Heart left ventricle (tissue), 16 donors: ENCODE measurements around the gene CRMP1. TPM values are rescaled to one million over a fixed set of nuclear protein-coding genes. Genes with fewer than 3 reads are reported as not detected.

Source experiments
- ATAC-seq, 4 donors: fragments of 200-7000 bp; cut with Tn5 transposase; one replicate each; pipeline ENCODE4 v1.9.1; 2020 to 2022; ENCODE audit warnings: moderate library complexity in 4 of 4, mild to moderate bottlenecking in 3 of 4, moderate number of reproducible peaks in 1 of 4
- DNase-seq, 5 donors: peaks; one replicate each; pipeline ENCODE4 v3.0.0-alpha.2; 2020
- H3K27ac ChIP-seq, 12 donors: fragments of 200-600 bp; sonication (generic) in 4 of 12; one replicate each; pipeline versions ENCODE4 v1.5.0 to v1.8.0; 2016 to 2022; ENCODE audit warnings: mild to moderate bottlenecking in 2 of 12
- H3K27me3 ChIP-seq, 9 donors: fragments of 200-600 bp; sonication (generic) in 2 of 9; one replicate each; pipeline versions ENCODE4 v1.5.1 to v1.8.0; 2016 to 2022; ENCODE audit warnings: mild to moderate bottlenecking in 3 of 9
- H3K36me3 ChIP-seq, 9 donors: fragments of 200-600 bp; sonication (generic) in 2 of 9; one replicate each; pipeline versions ENCODE4 v1.5.0 to v1.8.0; 2018 to 2022; ENCODE audit warnings: mild to moderate bottlenecking in 2 of 9
- H3K4me1 ChIP-seq, 12 donors: fragments of 200-600 bp; sonication (generic) in 4 of 12; one replicate each; pipeline versions ENCODE4 v1.5.0 to v1.8.0; 2016 to 2022; ENCODE audit warnings: mild to moderate bottlenecking in 3 of 12
- H3K4me3 ChIP-seq, 12 donors: fragments of 200-600 bp; sonication (generic) in 4 of 12; one replicate each; pipeline versions ENCODE4 v1.5.0 to v1.8.0; 2017 to 2022; ENCODE audit warnings: mild to moderate bottlenecking in 9 of 12, moderate library complexity in 4 of 12
- H3K9me3 ChIP-seq, 12 donors: fragments of 200-600 bp; sonication (generic) in 4 of 12; one replicate each; pipeline versions ENCODE4 v1.5.0 to v1.8.0; 2016 to 2022; ENCODE audit warnings: mild to moderate bottlenecking in 1 of 12
- POLR2A ChIP-seq, 2 donors: fragments of 450-650 bp; IDR thresholded peaks; one replicate each; pipeline ENCODE4 v1.6.1; 2017; ENCODE audit warnings: antibody characterized with exemption in 2 of 2, mild to moderate bottlenecking in 2 of 2, moderate library complexity in 2 of 2
- WGBS, 4 donors: extraction: QIAGEN DNeasy Blood & Tissue Kit in 2 of 4; methylation state at CpG; one replicate each; pipeline versions ENCODE4 v1.1.5 to v1.1.7; 2013 to 2018; 5-methylcytosine and 5-hydroxymethylcytosine counted together
- intact Hi-C, 10 donors: fragments of 100-400 bp; cut with DNase I; formaldehyde crosslinking; loops; one replicate each; pipeline versions ENCODE4 v1.11.1 to v1.14.2; 2022
- polyA plus RNA-seq, 2 donors: library from polyadenylated mRNA; stranded (reverse); fragments of 200-250 nt; gene quantifications; one replicate each; pipeline ENCODE4 v1.2.3, GENCODE V29; 2013
- total RNA-seq, 9 donors: library from RNA; depleted of rRNA in 2 of 9; stranded (reverse); fragments of >200 nt in 2 of 9; fragmentation: NEBNext Ultra II Directional in 3 of 9; extraction: Animal tissue kit (Norgen Biotek cat#: 25700) in 3 of 9; gene quantifications; one replicate each; pipeline versions ENCODE4 v1.1.0 to v1.2.4, GENCODE V29; 2016 to 2023
- TF ChIP-seq, protein P1 (sequence below), 12 donors: fragments of 200-600 bp; sonication (generic) in 4 of 12; IDR thresholded peaks; one replicate each; pipeline versions ENCODE4 v1.5.0 to v1.8.0; 2018 to 2022; ENCODE audit warnings: antibody characterized with exemption in 12 of 12, mild to moderate bottlenecking in 5 of 12
- donor health status: ischemic (EF 13 %, LVEDD 7.1; RV severe dilation, severe dysfunction).
- donor health status: healthy with polysubstance abuse.
- donor health status: DM: no; HTN: yes; CAD: no.
- donor health status: DM: no; HTN: no; CAD: no.
- donor health status: ischemic (EF 25% LVEDD 6.9; RV normal size, moderate dysfunction).
- donor health status: ischemic (EF 25% LVEDD 5.7; RV mildly dilated, moderate dysfunction).
- donor health status: healthy.
- donor health status: DM: yes; HTN: yes; CAD: no.
- donor health status: ischemic (EF 35%, LVEDD 5.7; RV mildly dilated, moderate dysfunction).
- donor health status: nonischemic (EF 11% LVEDD 7.7; RV severe dilation, severe dysfunction).
- donor health status: DM: yes; HTN: yes; CAD: no.
- donor health status: PGD.
- donor health status: ischemic (EF 29% LVEDD 5.4; RV normal size, mild dysfunction).
- donor health status: nonischemic (EF 23%, LVEDD 6.1; RV moderate dilation, normal function).

Gene CRMP1
- total and polyA plus RNA-seq, 11 donors = 0.34 to 2.4 (median 0.93) TPM

DNA sequence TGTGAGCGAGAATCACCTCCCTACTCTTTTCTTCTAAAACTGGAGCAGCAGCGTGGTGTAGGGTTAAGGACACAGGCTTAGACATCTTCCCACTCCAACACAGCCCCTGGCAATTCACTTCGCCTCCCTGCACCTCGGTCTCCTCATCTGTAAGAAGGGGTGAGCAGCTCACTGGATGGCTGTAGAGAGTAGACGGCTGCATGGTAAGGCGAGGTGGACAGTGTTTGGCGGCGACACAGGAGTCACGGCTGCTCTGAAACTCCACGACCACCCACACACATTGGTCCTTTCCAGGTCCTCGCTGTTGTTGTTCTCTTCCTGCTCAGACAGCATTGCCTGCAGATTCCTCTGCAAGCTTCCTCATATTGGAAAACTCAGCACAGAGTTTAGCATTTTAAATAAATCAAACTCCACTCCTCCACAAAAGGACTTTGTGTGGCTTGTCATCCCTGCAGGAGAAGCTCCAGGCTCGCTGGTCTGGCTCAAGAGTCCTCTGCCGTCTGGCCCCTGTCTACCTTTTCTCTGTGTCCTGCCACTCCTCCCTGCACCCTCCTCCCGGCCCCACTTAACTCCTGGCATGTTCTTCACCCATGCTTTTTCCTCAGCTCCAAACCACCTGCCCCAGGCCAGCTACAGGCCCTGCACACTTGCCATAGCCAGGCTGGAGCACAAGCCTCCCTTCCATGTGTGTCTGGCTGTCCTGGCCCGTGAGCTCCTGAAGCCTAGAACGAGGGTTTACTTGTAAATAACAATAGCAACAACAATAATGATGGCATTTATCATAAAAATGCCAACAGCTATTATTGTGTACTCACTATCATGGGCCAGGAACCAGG, 41.3 kb upstream of the CRMP1 start:
- DNase-seq (no peak), ATAC-seq (no peak)
- intact Hi-C loops = no loop called here
- H3K27ac ChIP-seq = no peak overlapping the region
- H3K27me3 ChIP-seq = peaks cover 0 to 59% (median 15%) of the 10 kb centered on the region in 9 donors
- H3K4me3 ChIP-seq = no peak overlapping the region
- TF ChIP-seq POLR2A (IDR thresholded peaks at IDR 0.05) = no peak
- TF ChIP-seq, protein P1, sequence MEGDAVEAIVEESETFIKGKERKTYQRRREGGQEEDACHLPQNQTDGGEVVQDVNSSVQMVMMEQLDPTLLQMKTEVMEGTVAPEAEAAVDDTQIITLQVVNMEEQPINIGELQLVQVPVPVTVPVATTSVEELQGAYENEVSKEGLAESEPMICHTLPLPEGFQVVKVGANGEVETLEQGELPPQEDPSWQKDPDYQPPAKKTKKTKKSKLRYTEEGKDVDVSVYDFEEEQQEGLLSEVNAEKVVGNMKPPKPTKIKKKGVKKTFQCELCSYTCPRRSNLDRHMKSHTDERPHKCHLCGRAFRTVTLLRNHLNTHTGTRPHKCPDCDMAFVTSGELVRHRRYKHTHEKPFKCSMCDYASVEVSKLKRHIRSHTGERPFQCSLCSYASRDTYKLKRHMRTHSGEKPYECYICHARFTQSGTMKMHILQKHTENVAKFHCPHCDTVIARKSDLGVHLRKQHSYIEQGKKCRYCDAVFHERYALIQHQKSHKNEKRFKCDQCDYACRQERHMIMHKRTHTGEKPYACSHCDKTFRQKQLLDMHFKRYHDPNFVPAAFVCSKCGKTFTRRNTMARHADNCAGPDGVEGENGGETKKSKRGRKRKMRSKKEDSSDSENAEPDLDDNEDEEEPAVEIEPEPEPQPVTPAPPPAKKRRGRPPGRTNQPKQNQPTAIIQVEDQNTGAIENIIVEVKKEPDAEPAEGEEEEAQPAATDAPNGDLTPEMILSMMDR (IDR thresholded peaks at IDR 0.05) = no peak
- no peaks in the 10 kb centered on the region for H3K36me3 ChIP-seq
- WGBS, 4 donors = 67 to 78% (median 68%) methylated on average over 16 of the region's 16 CpGs
- H3K4me1 ChIP-seq = no peaks in the 10 kb centered on the region
- H3K9me3 ChIP-seq = no peaks in the 10 kb centered on the region

DNA sequence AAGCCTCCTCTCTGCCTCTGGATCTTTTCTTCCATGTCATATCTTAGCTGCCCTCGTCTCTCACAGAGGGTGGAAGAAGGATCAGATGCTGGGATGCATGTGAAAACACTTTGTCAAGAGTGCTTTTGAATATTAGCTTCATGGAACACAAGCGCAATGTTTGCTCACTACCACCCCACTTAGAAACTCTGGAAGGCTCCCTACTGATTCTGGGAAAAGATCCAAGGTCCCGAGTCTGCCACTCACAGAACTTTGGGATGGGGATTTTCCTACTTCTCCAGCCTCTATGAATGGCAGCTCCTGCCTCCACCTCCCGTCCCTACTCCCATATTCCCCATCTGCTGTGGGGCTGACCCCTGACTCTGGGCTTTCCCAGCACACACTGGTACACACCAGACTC, 40.2 kb upstream of the CRMP1 start:
- no peaks in the 10 kb centered on the region for H3K4me1 ChIP-seq
- WGBS, 4 donors = 33 to 54% (median 44%) methylated on average over 4 of the region's 4 CpGs
- H3K4me3 ChIP-seq = no peak overlapping the region
- no peak overlapping the region for H3K27ac ChIP-seq
- intact Hi-C loops = no loop called here
- DNase-seq (no peak), ATAC-seq (no peak)
- H3K9me3 ChIP-seq = no peaks in the 10 kb centered on the region
- TF ChIP-seq POLR2A (IDR thresholded peaks at IDR 0.05) = no peak
- TF ChIP-seq, protein P1 (IDR thresholded peaks at IDR 0.05) = no peak
- peaks cover 0 to 59% (median 15%) of the 10 kb centered on the region in 9 donors for H3K27me3 ChIP-seq
- H3K36me3 ChIP-seq = no peaks in the 10 kb centered on the region

DNA sequence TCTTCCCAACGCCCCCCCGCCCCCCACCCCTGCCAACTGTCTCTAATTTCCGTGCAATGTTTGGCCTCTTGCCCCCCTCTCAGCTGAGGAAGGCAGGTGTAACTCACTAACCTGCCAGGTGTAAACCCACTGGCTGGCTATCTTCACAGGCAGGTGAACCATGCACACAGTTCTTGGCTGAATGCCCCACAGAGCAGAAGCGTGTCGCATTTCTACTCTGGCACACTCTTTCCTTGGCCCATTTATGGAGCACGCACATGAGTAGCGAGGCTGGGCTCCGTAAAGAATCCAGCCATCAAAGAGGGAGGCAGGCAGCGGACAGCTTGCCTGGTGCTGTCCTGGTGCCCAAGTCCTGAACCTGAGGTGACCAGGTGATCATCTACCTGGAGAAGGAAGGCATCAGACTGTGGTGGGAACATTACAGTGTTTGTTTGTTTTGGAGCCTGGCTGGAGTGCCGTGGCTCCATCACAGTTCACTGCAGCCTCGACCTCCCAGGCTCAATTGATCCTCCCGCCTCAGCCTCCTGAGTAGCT, 39.2 kb upstream of the CRMP1 start:
- no peaks in the 10 kb centered on the region for H3K36me3 ChIP-seq
- no peaks in the 10 kb centered on the region for H3K9me3 ChIP-seq
- DNase-seq (no peak), ATAC-seq (no peak)
- H3K4me1 ChIP-seq = no peaks in the 10 kb centered on the region
- peaks cover 0 to 59% (median 15%) of the 10 kb centered on the region in 9 donors for H3K27me3 ChIP-seq
- TF ChIP-seq POLR2A (IDR thresholded peaks at IDR 0.05) = no peak
- TF ChIP-seq, protein P1 (IDR thresholded peaks at IDR 0.05) = no peak
- WGBS, 4 donors = 73 to 76% (median 74%) methylated on average over 12 of the region's 12 CpGs
- no peak overlapping the region for H3K4me3 ChIP-seq
- intact Hi-C loops = no loop called here
- no peak overlapping the region for H3K27ac ChIP-seq

DNA sequence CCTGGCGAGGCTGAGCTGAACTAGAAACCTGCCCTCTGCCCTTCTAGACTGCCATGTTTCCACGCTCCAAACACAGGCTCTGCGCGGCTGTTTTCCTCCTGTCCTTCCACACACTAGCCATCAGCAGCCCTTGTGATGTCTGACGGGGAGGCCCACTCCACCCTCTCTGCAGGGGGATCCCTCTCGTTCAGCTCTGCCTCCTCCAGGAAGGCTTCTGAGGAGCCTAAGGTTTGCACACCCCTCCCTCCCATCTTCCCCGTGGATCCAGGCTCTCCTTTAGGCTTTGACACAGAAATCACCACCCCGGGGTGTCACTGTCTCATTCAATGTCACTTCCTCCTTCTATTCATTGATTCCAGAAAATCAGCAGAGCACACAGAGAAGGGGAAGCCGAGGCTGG, 38.6 kb upstream of the CRMP1 start:
- no peak overlapping the region for H3K4me3 ChIP-seq
- no peak for TF ChIP-seq POLR2A (IDR thresholded peaks at IDR 0.05)
- TF ChIP-seq, protein P1 (IDR thresholded peaks at IDR 0.05) = no peak
- WGBS, 4 donors = 49 to 58% (median 54%) methylated on average over 9 of the region's 9 CpGs
- ATAC-seq = no peak
- H3K9me3 ChIP-seq = no peaks in the 10 kb centered on the region
- no peaks in the 10 kb centered on the region for H3K4me1 ChIP-seq
- intact Hi-C loops = no loop called here
- no peak overlapping the region for H3K27ac ChIP-seq
- peaks cover 0 to 59% (median 15%) of the 10 kb centered on the region in 9 donors for H3K27me3 ChIP-seq
- no peaks in the 10 kb centered on the region for H3K36me3 ChIP-seq
- DNase-seq = no peak
